Nephron progenitor cell (in vitro differentiated cells): ENCODE results near the gene MAPK6.
"Not testable (repeated sequence)": the region's sequence is repeated elsewhere in the genome, so short reads cannot be mapped to it uniquely, and the experiment has no call there.

Source experiments
- DNase-seq: peaks from one replicate; pipeline ENCODE4 v3.0.0; 2021
- H3K27ac Mint-ChIP-seq: 2 replicates; pipeline ENCODE4 v1.8.0; 2021; ENCODE audit warnings: mild to moderate bottlenecking, moderate library complexity, mixed read lengths
- H3K27me3 Mint-ChIP-seq: 2 replicates; pipeline ENCODE4 v1.8.0; 2021; ENCODE audit warnings: mild to moderate bottlenecking, low read depth, mixed read lengths; ENCODE audit not compliant: poor library complexity
- H3K36me3 Mint-ChIP-seq: 2 replicates; pipeline ENCODE4 v1.8.0; 2021; ENCODE audit warnings: low read depth, mixed read lengths
- H3K4me1 Mint-ChIP-seq: 2 replicates; pipeline ENCODE4 v1.8.0; 2021; ENCODE audit warnings: mixed read lengths
- H3K4me3 Mint-ChIP-seq: 2 replicates; pipeline ENCODE4 v1.8.0; 2021; ENCODE audit warnings: mild to moderate bottlenecking, moderate library complexity, mixed read lengths
- H3K9me3 Mint-ChIP-seq: 2 replicates; pipeline ENCODE4 v1.8.0; 2021; ENCODE audit warnings: mild to moderate bottlenecking, moderate library complexity, mixed read lengths
- CTCF ChIP-seq: fragments of 200-600 bp; sonication (generic); IDR thresholded peaks from 2 replicates; pipeline ENCODE4 v1.5.0; 2021; ENCODE audit warnings: antibody characterized with exemption

Gene MAPK6

GRCh38 chr15:52080706-52081392 lies 61.8 kb downstream of the MAPK6 start:
- no peaks in the 10 kb centered on the region for H3K9me3 Mint-ChIP-seq
- no peak for DNase-seq

GRCh38 chr15:52082197-52083036 lies 63.4 kb downstream of the MAPK6 start:
- TF ChIP-seq CTCF, result no peak
- DNase-seq, result no peak
- Mint-ChIP-seq H3K4me1 (peaks cover 13% of the 10 kb centered on the region), H3K9me3 (no peaks in the 10 kb centered on the region), H3K4me3 (no peak overlapping the region), H3K27ac (no peak overlapping the region), H3K36me3 (no peaks in the 10 kb centered on the region), H3K27me3 (no peaks in the 10 kb centered on the region)

More at GRCh38 chr15:52080706-52081392, 61.8 kb downstream of the MAPK6 start:
- Mint-ChIP-seq H3K4me3 (no peak overlapping the region), H3K27ac (no peak overlapping the region), H3K27me3 (peaks cover 6% of the 10 kb centered on the region), H3K4me1 (peaks cover 13% of the 10 kb centered on the region), H3K36me3 (no peaks in the 10 kb centered on the region)
- TF ChIP-seq CTCF, result no peak

- not testable (repeated sequence) for DNase-seq, H3K4me3 Mint-ChIP-seq, H3K36me3 Mint-ChIP-seq, H3K9me3 Mint-ChIP-seq, H3K27ac Mint-ChIP-seq, H3K27me3 Mint-ChIP-seq
- peaks cover 13% of the 10 kb centered on the region for H3K4me1 Mint-ChIP-seq
Measured at GRCh38 chr15:52083037-52083359, 64.0 kb downstream of the MAPK6 start.

GRCh38 chr15:52083603-52084002 lies 64.6 kb downstream of the MAPK6 start:
- TF ChIP-seq CTCF, result no peak
- Mint-ChIP-seq H3K4me1 (peaks cover 11% of the 10 kb centered on the region), H3K4me3 (no peak overlapping the region), H3K36me3 (no peaks in the 10 kb centered on the region), H3K9me3 (no peaks in the 10 kb centered on the region), H3K27me3 (no peaks in the 10 kb centered on the region), H3K27ac (no peak overlapping the region)
- no peak for DNase-seq

- no peak for DNase-seq
- Mint-ChIP-seq H3K4me1 (no peaks in the 10 kb centered on the region), H3K4me3 (no peak overlapping the region), H3K27ac (no peak overlapping the region), H3K9me3 (peaks cover 14% of the 10 kb centered on the region), H3K27me3 (no peaks in the 10 kb centered on the region), H3K36me3 (peaks cover 8% of the 10 kb centered on the region)
- no peak for TF ChIP-seq CTCF
Measured at GRCh38 chr15:52085299-52085698, 66.3 kb downstream of the MAPK6 start.

- H3K4me3 Mint-ChIP-seq, result no peak overlapping the region
- DNase-seq, result no peak
- H3K9me3 Mint-ChIP-seq, result peaks cover 19% of the 10 kb centered on the region
- no peak for TF ChIP-seq CTCF
- H3K36me3 Mint-ChIP-seq, result peaks cover 10% of the 10 kb centered on the region
- no peaks in the 10 kb centered on the region for H3K4me1 Mint-ChIP-seq
- H3K27ac Mint-ChIP-seq, result no peak overlapping the region
- H3K27me3 Mint-ChIP-seq, result no peaks in the 10 kb centered on the region
Measured at GRCh38 chr15:52086011-52086786, 67.2 kb downstream of the MAPK6 start.
